ENCODE measurements around the gene TTC12.

The TTC12 gene

GRCh38 chr11:113373306-113373705 is 58.9 kb downstream of the TTC12 start:
- TF ChIP-seq, protein P1, sequence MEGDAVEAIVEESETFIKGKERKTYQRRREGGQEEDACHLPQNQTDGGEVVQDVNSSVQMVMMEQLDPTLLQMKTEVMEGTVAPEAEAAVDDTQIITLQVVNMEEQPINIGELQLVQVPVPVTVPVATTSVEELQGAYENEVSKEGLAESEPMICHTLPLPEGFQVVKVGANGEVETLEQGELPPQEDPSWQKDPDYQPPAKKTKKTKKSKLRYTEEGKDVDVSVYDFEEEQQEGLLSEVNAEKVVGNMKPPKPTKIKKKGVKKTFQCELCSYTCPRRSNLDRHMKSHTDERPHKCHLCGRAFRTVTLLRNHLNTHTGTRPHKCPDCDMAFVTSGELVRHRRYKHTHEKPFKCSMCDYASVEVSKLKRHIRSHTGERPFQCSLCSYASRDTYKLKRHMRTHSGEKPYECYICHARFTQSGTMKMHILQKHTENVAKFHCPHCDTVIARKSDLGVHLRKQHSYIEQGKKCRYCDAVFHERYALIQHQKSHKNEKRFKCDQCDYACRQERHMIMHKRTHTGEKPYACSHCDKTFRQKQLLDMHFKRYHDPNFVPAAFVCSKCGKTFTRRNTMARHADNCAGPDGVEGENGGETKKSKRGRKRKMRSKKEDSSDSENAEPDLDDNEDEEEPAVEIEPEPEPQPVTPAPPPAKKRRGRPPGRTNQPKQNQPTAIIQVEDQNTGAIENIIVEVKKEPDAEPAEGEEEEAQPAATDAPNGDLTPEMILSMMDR (IDR thresholded peaks at IDR 0.05; ENCODE audit: low read depth, low read length, missing control alignments) = no peak

GRCh38 chr11:113373981-113374560 is 59.7 kb downstream of the TTC12 start:
- DNase-seq (ENCODE audit: low read depth) = no peak
- no peak overlapping the region for H3K4me3 ChIP-seq (ENCODE audit: low read depth, low read length)
- TF ChIP-seq, protein P1 (IDR thresholded peaks at IDR 0.05; ENCODE audit: low read depth, low read length, missing control alignments) = no peak
- in situ Hi-C loops (cut with HindIII; ENCODE audit: low sequenced_read_pairs) = no loop called here

More at GRCh38 chr11:113373306-113373705, 58.9 kb downstream of the TTC12 start:
- in situ Hi-C loops (cut with HindIII; ENCODE audit: low sequenced_read_pairs) = no loop called here
- no peak overlapping the region for H3K4me3 ChIP-seq (ENCODE audit: low read depth, low read length)
- DNase-seq (ENCODE audit: low read depth) = no peak

DNA sequence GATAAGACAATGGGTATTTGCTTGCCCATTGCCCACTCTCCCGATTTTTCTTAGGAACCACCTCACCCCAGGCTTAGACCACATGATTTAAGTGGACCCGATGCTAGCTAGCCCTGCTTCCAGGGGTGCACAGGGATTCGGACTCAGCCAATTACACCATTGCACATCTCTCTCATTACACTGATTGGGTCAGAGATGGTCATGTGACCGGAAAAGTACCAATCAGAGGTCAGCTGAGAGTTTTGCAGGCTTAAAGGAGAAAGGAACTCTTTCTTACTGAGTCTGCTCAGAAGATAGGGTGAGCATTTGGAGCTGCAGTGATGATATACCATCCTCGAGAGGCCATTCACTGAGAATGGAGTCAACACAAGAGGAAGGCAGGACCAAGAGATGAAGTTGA is 61.0 kb downstream of the TTC12 start:
- no peak overlapping the region for H3K4me3 ChIP-seq (ENCODE audit: low read depth, low read length)
- TF ChIP-seq, protein P1 (IDR thresholded peaks at IDR 0.05; ENCODE audit: low read depth, low read length, missing control alignments) = no peak
- in situ Hi-C loops (cut with HindIII; ENCODE audit: low sequenced_read_pairs) = no loop called here
- no peak for DNase-seq (ENCODE audit: low read depth)

DNA sequence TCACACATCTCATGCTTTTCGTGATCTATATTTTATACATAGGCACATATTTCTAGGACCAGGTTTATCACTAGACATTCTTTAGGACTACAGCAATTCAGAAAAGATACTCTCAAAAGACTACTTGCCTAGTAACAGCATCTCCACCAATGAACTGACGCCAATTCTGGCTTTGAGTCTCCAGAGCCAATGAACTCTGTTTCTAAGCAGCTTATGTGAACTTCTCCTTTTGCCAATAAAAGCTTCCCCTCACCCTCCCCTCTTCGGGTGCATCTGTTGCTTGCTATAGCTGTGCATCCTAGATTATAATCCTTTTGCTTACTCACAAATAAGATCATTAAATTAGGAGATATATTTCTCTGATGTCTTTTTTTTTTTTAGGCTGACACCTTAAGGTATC is 61.8 kb downstream of the TTC12 start:
- H3K4me3 ChIP-seq (ENCODE audit: low read depth, low read length) = no peak overlapping the region
- no peak for DNase-seq (ENCODE audit: low read depth)
- TF ChIP-seq, protein P1 (IDR thresholded peaks at IDR 0.05; ENCODE audit: low read depth, low read length, missing control alignments) = no peak
- in situ Hi-C loops (cut with HindIII; ENCODE audit: low sequenced_read_pairs) = no loop called here

- no peak overlapping the region for H3K4me3 ChIP-seq (ENCODE audit: low read depth, low read length)
- no peak for DNase-seq (ENCODE audit: low read depth)
- in situ Hi-C loops (cut with HindIII; ENCODE audit: low sequenced_read_pairs) = no loop called here
- TF ChIP-seq, protein P1 (IDR thresholded peaks at IDR 0.05; ENCODE audit: low read depth, low read length, missing control alignments) = no peak
These were observed 63.5 kb downstream of the TTC12 start for GRCh38 chr11:113377681-113378412.

- in situ Hi-C loops (cut with HindIII; ENCODE audit: low sequenced_read_pairs) = no loop called here
- no peak overlapping the region for H3K4me3 ChIP-seq (ENCODE audit: low read depth, low read length)
- no peak for DNase-seq (ENCODE audit: low read depth)
- TF ChIP-seq, protein P1 (IDR thresholded peaks at IDR 0.05; ENCODE audit: low read depth, low read length, missing control alignments) = no peak
These were observed 64.3 kb downstream of the TTC12 start for GRCh38 chr11:113378692-113379091.
